Chondrocyte (in vitro differentiated cells): ENCODE data around the gene SLAIN1. TPM values are rescaled to one million over a fixed set of nuclear protein-coding genes. Genes with fewer than 3 reads are reported as not detected.

Source experiments
- DNase-seq: peaks from one replicate; pipeline ENCODE4 v3.0.0; 2021; ENCODE audit warnings: mixed read lengths, low spot score
- H3K27ac Mint-ChIP-seq: one replicate; pipeline ENCODE4 v1.8.0; 2021; ENCODE audit warnings: mild to moderate bottlenecking, moderate library complexity, mixed read lengths; ENCODE audit not compliant: unreplicated experiment
- H3K27me3 Mint-ChIP-seq: 2 replicates; pipeline ENCODE4 v1.8.0; 2021; ENCODE audit warnings: low read depth, mixed read lengths
- H3K36me3 Mint-ChIP-seq: 2 replicates; pipeline ENCODE4 v1.8.0; 2021; ENCODE audit warnings: low read depth, mixed read lengths
- H3K4me1 Mint-ChIP-seq: 2 replicates; pipeline ENCODE4 v1.8.0; 2021; ENCODE audit warnings: low read depth, mild to moderate bottlenecking, mixed read lengths
- H3K4me3 Mint-ChIP-seq: one replicate; pipeline ENCODE4 v1.8.0; 2021; ENCODE audit warnings: mild to moderate bottlenecking, moderate library complexity, mixed read lengths; ENCODE audit not compliant: unreplicated experiment
- H3K9me3 Mint-ChIP-seq: 2 replicates; pipeline ENCODE4 v1.8.0; 2021; ENCODE audit warnings: low read depth, mixed read lengths
- total RNA-seq: library from RNA; stranded (reverse); gene quantifications from 3 replicates; pipeline ENCODE4 v1.2.1, GENCODE V29; 2021
- TF ChIP-seq, protein P1 (sequence below): fragments of 200-600 bp; sonication (generic); IDR thresholded peaks from 2 replicates; pipeline ENCODE4 v1.5.0; 2021; ENCODE audit warnings: antibody characterized with exemption, mild to moderate bottlenecking, moderate library complexity

Gene SLAIN1
- total RNA-seq, 1 donor from 2014 or later, result 0.82 TPM

DNA sequence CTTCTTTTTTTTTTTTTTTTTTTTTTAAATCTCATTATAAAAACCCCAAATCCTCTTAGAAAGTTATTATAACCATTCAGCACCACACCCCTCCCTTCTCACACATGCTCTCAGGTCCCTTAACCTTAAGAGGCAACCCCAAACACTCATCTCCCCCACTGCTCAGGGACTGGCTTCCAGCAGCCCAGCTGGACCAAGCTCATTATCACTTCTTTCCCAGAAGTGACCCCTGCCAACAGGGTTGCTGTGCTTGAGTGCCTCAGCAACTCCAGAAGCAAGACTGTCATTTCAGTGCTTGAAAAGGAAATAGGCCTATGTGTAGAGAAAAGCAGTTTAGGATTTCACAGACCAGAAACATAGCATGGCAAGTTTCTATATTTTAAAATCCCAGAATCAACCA lies 84.3 kb downstream of the SLAIN1 start:
- H3K4me1 Mint-ChIP-seq, result no peaks in the 10 kb centered on the region
- TF ChIP-seq, protein P1, sequence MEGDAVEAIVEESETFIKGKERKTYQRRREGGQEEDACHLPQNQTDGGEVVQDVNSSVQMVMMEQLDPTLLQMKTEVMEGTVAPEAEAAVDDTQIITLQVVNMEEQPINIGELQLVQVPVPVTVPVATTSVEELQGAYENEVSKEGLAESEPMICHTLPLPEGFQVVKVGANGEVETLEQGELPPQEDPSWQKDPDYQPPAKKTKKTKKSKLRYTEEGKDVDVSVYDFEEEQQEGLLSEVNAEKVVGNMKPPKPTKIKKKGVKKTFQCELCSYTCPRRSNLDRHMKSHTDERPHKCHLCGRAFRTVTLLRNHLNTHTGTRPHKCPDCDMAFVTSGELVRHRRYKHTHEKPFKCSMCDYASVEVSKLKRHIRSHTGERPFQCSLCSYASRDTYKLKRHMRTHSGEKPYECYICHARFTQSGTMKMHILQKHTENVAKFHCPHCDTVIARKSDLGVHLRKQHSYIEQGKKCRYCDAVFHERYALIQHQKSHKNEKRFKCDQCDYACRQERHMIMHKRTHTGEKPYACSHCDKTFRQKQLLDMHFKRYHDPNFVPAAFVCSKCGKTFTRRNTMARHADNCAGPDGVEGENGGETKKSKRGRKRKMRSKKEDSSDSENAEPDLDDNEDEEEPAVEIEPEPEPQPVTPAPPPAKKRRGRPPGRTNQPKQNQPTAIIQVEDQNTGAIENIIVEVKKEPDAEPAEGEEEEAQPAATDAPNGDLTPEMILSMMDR, result no peak

DNA sequence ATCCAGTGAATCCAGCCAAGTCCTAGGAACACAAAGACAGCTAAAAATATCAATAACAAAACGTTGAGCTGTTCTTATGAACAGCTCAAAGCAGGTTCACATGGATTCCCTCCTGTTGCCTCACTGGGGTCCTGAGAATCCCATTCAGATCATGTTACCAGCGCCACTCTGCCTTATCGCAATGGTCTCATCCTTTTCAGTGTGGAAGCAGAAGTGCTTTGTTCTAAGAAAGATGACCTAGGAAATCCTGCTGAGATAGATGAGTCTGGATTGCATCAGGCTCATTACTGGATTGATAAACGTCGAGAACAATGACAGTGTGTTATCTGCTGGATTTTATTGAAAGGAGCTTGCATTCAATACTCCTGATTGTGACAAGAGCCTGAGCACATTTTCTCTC lies 87.0 kb downstream of the SLAIN1 start:
- Mint-ChIP-seq H3K4me1 (no peaks in the 10 kb centered on the region), H3K36me3 (no peaks in the 10 kb centered on the region), H3K9me3 (no peaks in the 10 kb centered on the region), H3K27ac (no peak overlapping the region), H3K4me3 (no peak overlapping the region), H3K27me3 (peaks cover 2% of the 10 kb centered on the region)
- no peak for DNase-seq
- TF ChIP-seq, protein P1, result no peak

More for the DNA sequence above, 84.3 kb downstream of the SLAIN1 start:
- H3K27ac Mint-ChIP-seq, result no peak overlapping the region
- no peak for DNase-seq
- H3K27me3 Mint-ChIP-seq, result peaks cover 4% of the 10 kb centered on the region
- no peaks in the 10 kb centered on the region for H3K9me3 Mint-ChIP-seq
- H3K36me3 Mint-ChIP-seq, result no peaks in the 10 kb centered on the region
- H3K4me3 Mint-ChIP-seq, result no peak overlapping the region

DNA sequence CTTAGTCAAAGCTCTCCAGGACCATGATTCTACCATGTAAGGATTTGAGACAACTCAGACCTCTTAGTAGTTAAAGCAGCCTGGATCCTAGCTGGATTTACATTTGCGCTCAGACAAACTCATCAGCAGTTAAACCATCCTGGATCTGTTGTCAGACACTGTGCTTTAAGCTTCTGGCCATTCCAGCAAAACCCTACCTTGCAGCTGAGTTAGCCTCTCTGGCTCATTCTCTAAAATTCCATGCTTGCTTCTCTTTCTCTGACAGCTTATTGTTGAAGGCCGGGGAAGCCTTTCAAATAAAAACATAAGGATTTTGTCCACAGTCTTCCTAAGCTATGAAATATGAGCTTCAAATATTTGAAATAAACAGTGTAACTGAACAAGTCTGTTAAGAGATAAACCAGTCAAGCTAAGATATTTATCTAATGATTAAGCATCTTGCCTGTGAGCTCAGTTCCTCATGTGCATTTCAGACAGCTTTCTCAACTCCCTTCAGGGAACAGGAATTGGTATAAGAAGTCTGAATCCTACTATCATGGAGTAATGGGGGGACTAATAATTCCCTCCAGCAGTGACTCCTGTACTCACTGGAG lies 89.3 kb downstream of the SLAIN1 start:
- Mint-ChIP-seq H3K4me3 (no peak overlapping the region), H3K9me3 (peaks cover 15% of the 10 kb centered on the region), H3K27me3 (peaks cover 2% of the 10 kb centered on the region), H3K4me1 (no peaks in the 10 kb centered on the region), H3K27ac (no peak overlapping the region), H3K36me3 (no peaks in the 10 kb centered on the region)
- DNase-seq, result no peak
- TF ChIP-seq, protein P1, result no peak

DNA sequence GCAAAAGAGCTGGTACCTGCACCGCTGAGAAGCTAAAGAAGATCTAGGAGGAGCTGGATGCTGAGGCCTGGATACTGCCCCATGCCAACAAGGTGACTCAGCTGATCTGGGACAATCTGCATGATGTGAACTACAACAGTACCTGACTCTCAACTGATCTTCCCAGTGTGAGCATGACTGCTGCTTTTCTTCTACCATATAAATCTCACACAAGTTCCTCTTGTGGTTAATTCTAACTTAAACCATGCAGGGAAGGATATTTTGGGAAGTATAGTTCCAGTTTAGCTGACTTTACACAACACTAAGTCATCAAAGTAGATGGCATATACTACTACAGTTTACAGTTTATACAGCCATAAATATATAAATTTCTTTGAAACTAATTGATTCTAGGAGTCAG lies 91.9 kb downstream of the SLAIN1 start:
- no peaks in the 10 kb centered on the region for H3K36me3 Mint-ChIP-seq
- peaks cover 2% of the 10 kb centered on the region for H3K27me3 Mint-ChIP-seq
- no peak overlapping the region for H3K4me3 Mint-ChIP-seq
- DNase-seq, result no peak
- peaks cover 18% of the 10 kb centered on the region for H3K9me3 Mint-ChIP-seq
- no peaks in the 10 kb centered on the region for H3K4me1 Mint-ChIP-seq
- H3K27ac Mint-ChIP-seq, result no peak overlapping the region
- TF ChIP-seq, protein P1, result no peak

DNA sequence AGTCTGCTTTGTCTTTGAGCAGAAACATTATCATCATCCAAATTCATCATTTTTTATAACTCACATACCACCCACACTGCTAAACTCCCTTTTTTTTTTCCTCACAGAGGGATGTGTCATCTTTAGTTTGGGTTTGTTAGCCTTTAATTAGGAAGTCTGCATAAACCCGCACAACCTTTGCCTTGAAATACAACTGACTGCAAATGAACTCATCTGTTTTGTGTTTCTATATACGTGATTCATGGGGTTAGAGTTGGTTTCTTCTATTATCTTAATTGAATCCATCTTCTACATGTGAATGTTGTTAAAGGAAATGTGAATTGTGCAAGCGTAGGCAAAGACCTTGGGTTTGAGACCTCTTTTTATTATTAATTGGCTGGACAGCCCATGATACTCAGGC lies 102.7 kb downstream of the SLAIN1 start:
- Mint-ChIP-seq H3K27ac (no peak overlapping the region), H3K9me3 (peaks cover 5% of the 10 kb centered on the region), H3K4me1 (no peaks in the 10 kb centered on the region), H3K27me3 (peaks cover 4% of the 10 kb centered on the region), H3K36me3 (no peaks in the 10 kb centered on the region), H3K4me3 (no peak overlapping the region)
- TF ChIP-seq, protein P1, result no peak
- DNase-seq, result no peak
